Fibroblast of peridontal ligament (primary cell): Measurements from ENCODE around the gene PDCL3.

ENCODE experiments used
- DNase-seq: peaks from one replicate; pipeline ENCODE4 v3.0.0-alpha.2; 2010; ENCODE audit errors: extremely low read depth

Gene PDCL3

GRCh38 chr2:100562613-100563406 is at the start of gene PDCL3:
PDCL3 (plus strand) TSS chr2:100562993; CDS start chr2:100563068, 75 bp downstream.
- peak; percentile 99 for DNase-seq

- no peak for DNase-seq
Observed at GRCh38 chr2:100513650-100514049, 49.1 kb upstream of the PDCL3 start.

DNA sequence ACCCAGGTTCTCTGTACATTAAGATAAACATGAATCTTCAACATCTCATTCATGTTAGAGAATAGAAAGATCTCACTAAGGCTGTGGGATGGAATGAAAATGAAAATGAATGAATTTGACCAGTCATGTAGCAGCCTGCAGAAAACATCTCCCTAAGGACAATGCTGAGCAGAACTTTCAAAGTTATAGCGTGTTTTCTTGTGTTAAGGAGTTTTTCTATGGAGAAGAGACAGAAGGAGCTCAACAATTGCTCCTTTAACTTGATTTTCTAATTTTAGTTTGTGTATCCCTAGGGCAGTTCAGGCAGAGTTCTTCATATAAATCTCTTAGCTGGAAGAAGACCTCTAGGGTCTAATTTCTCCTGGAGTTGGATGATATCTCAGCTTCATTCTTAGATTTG is 45.2 kb upstream of the PDCL3 start:
- DNase-seq = no peak

DNA sequence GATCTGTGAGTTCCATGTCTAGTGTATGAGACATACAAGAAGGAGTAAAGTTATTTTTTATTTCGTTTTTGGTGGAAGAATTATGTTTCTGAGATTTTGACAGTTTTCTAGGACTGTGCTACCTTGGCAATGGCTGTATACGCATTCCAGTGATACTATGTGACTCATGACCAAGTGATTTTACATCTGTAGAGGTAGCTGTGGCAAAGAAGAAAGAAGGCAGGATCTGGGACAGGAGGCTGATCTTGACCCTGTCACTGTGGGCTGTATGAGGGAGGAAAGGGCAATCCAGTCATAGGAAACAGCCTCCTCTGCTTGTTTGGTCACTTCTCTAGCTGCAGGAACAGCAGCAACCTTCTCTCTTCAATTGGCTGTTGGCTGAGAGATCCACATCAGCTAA is 44.0 kb upstream of the PDCL3 start:
- no peak for DNase-seq

- DNase-seq = no peak
Observed at GRCh38 chr2:100520224-100520623, 42.6 kb upstream of the PDCL3 start.

- no peak for DNase-seq
Observed at GRCh38 chr2:100522430-100522829, 40.4 kb upstream of the PDCL3 start.

DNA sequence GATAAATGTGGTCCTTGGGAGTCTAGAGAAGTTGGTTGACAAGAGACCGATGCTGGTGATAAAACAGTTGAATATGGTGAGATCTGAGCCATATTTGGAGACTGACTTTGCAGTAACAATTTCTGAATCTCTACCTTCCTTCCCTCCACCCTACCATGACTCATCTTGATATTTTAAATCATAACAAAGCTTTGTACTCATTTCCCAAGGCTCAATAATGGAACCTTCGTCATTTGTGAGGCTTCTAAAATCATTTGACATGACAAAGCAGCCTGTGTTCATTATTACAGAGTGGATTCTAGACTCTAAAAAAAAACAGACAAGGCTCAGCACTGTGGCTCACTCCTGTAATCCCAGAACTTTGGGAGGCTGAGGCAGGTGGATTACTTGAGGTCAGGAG is 38.5 kb upstream of the PDCL3 start:
- peak; percentile 22 for DNase-seq

DNA sequence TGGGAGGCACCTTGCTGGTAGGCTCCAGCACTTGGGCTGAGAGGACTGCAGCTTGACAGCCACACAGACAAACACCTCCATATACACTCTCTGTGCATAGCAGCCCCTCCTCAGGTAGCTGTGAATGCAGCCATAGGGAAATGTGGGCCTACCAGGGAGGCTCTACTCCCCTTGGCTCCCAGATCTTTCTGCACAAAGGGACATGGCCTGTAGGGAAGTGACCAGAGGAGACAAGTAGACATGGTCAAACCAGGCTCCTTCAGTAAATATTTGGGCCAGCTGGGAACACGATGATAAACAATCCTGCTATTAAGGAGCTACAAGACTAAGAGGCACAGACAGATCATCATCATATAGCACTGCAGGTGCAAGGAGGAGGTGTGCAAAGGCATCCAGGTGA is 35.9 kb upstream of the PDCL3 start:
- DNase-seq = no peak

GRCh38 chr2:100527440-100528015 is 35.3 kb upstream of the PDCL3 start:
- DNase-seq = no peak

DNA sequence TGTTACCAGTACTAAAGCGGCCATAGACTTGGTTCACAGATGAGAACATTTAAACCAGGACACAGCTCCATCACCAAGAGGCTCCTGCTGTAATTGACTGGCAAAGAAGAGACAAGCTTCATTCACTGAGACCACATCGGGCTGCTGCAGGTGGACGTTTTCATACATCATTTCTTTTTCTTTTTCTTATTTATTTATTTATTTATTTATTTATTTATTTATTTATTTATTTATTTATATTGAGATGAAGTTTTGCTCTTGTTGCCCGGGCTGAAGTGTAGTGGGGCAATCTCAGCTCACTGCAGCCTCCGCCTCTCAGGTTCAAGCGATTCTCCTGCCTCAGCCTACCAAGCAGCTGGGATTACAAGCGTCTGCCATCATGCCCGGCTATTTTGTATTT is 33.6 kb upstream of the PDCL3 start:
- no peak for DNase-seq

- DNase-seq = no peak
Observed at GRCh38 chr2:100529900-100530299, 32.9 kb upstream of the PDCL3 start.

GRCh38 chr2:100535855-100536254 is 26.9 kb upstream of the PDCL3 start:
- DNase-seq = no peak

- DNase-seq = no peak
Observed at GRCh38 chr2:100537918-100538317, 24.9 kb upstream of the PDCL3 start.

DNA sequence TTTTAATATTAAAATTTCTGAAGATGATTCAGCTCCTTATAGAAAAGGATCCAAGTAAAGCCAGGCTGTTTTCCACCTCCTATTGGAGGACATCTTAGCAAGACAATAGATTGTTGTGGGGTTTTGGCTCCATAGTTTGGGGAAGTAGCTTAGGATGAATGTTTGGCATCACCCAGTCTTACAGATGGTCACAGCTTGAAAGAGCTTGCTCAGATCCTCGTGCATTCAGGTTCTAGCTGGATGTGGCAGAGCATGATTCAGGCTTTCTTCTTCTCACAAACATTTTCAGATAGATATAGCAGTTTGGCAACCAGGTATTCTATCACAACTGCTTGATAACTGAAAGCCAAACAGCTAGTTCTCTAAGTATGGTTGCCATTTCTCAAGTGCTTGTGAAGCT is 23.6 kb upstream of the PDCL3 start:
- DNase-seq = no peak

GRCh38 chr2:100541404-100541803 is 21.4 kb upstream of the PDCL3 start:
- DNase-seq = no peak

DNA sequence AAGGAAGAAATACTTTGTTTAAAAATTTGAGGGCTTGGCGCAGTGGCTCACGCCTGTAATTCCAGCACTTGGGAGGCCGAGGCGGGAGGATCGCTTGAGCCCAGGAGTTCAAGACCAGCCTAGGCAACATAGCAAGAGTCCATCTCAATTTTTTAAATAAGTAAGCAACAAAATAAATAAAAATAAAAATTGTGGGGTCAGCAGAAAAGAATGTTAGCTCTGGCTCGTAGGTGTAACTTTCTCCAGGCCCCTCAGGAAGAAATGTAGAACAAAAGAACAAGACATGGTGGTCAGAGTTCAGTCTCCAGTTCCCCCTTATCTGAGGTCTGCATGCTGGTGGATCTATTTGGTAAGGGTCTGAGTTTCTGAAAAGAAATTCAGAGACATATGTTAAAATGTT is 20.4 kb upstream of the PDCL3 start:
- DNase-seq = no peak

DNA sequence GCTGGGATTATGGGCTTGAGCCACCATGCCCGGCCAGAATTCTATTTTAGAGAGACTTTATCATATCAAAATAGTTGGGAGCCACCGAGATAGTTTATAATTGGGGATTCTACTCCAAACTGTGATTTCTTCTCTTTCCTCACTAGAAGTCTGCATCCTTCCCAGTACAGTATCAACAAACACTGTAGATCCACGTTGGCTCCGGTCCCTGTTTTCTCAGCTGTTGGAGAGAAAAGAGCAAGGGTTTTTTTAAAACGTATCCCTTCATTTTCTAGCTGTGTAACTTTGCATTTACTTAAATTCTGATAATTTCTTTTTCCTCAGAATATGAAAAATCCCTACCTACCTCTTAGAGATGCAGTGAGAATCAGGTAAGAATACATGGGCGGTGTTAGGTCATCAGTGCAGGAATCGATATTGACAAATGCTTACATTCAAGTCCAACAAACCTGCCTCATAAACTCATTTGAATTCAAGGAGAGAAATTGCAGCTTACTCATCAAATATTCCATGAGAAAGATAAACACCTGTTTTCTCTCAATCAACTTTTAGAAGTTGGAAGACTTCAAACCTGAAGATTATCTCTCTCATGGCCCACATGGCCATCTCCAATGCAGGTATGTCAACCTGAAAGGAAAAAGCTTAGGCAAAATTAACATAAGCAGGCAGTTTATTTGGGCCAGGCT is 17.7 kb upstream of the PDCL3 start:
- DNase-seq = no peak

DNA sequence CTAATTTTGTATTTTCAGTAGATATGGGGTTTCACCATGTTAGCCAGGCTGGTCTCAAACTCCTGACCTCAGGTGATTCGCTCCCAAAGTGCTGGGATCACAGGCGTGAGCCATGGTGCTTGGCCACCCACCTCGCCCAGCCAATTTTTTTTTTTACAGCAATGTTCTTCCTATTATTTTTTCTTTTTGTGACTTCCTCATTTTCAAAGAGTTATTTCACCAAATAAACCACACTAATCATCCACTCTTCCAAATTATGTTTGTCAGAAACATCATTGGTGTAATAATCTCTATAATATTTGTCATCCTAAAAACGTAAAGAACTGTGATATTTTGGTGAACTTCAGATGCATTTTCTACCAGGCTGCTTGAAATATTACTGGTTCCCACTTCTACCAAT is 16.3 kb upstream of the PDCL3 start:
- DNase-seq = no peak

DNA sequence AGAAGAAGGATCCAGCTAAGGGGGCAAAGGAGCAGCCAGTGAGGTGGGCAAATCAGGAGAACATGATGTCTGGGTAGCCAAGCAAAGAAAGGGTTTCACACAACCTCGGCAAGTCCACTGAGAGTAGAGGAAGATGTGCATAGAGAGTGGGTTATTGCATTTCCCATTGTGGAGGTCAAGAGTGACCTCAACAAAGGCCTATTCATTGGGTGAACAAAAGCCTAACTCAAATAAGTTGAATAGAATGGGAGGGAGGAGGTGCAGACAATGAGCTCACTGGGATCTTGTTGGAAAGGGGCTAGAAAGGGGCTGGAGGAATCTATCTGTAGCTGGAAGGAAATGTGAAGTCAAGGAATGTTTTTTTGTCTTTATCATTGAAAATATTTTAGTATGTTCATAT is 14.0 kb upstream of the PDCL3 start:
- DNase-seq = no peak

DNA sequence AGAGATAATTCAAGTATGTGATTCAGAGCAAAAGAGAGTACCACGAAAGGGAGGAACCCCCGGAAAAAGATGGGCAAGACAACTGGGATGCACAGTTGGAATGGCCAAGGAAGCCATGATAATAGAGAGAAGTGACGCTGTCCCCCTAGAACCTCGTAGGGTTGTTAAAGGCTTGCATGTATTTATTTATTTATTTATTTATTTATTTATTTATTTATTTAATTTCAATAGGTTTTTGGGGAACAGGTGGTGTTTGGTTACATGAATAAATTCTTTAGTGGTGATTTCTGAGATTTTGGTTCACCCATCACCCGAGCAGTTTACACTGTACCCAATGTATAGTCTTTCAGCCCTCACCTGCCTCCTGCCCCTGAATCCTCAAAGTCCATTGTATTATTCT is 11.5 kb upstream of the PDCL3 start:
- no peak for DNase-seq

DNA sequence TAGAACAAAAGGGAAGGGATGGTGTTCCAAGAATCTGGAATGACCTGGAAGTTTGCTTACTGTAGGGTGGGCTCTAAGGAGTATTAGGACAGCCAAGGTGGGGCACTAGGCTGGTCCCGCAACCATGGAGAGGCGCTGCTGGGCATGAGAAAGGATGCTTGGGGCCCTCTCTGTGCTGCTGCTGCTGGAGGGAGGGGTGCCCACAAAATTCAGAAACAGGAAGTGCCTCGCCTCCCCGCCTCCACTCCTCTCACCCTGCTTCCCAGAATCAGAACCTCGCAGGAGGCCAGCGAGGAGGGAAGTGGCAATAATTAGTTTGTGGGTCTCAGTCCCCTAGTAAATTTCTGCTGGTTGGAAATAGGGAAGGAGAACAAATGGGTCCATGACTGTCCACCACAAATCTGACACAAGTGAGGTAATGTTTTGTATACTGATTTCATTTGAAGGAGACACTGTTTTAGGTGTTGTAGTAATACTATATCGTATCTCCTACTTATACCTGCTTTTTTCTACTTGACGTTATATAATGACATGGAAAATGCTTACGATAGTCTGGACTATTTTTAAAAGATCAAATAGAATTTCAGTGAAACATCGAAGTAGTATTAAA is 7.9 kb upstream of the PDCL3 start:
- no peak for DNase-seq

- DNase-seq = no peak
Observed at GRCh38 chr2:100556746-100557145, 6.0 kb upstream of the PDCL3 start.
